COLO668 (cell line): ENCODE measurements around the gene NDST1.

ENCODE experiments used
- DNase-seq: peaks from one replicate; lab custom pipeline; 2025; ENCODE audit not compliant: unreplicated experiment; lab: John Stamatoyannopoulos, UW

Gene NDST1

GRCh38 chr5:150540615-150541396, 32.9 kb downstream of the NDST1 start:
- peak; percentile 3 for DNase-seq

- DNase-seq = no peak
These were observed 33.4 kb downstream of the NDST1 start for GRCh38 chr5:150541397-150541675.

GRCh38 chr5:150541895-150542294, 34.0 kb downstream of the NDST1 start:
- no peak for DNase-seq

- DNase-seq = peak; percentile 63
These were observed 35.1 kb downstream of the NDST1 start for GRCh38 chr5:150542933-150543445.

GRCh38 chr5:150544611-150545219, 36.8 kb downstream of the NDST1 start:
- peak; percentile 63 for DNase-seq

GRCh38 chr5:150545246-150545645, 37.3 kb downstream of the NDST1 start:
- no peak for DNase-seq

GRCh38 chr5:150548123-150548522, 40.2 kb downstream of the NDST1 start:
- no peak for DNase-seq

- DNase-seq = no peak
These were observed 41.8 kb downstream of the NDST1 start for GRCh38 chr5:150549735-150550134.

GRCh38 chr5:150550286-150550685, 42.4 kb downstream of the NDST1 start:
- DNase-seq = no peak

- DNase-seq = no peak
These were observed 43.1 kb downstream of the NDST1 start for GRCh38 chr5:150551066-150551465.

GRCh38 chr5:150553402-150553801, 45.5 kb downstream of the NDST1 start:
- no peak for DNase-seq

- no peak for DNase-seq
These were observed 46.0 kb downstream of the NDST1 start for GRCh38 chr5:150553911-150554310.

- no peak for DNase-seq
These were observed 46.9 kb downstream of the NDST1 start for GRCh38 chr5:150554857-150555256.

- DNase-seq = no peak
These were observed 48.2 kb downstream of the NDST1 start for GRCh38 chr5:150556106-150556505.

- no peak for DNase-seq
These were observed 49.1 kb downstream of the NDST1 start for GRCh38 chr5:150556859-150557508.

GRCh38 chr5:150557509-150557872, 49.6 kb downstream of the NDST1 start:
- DNase-seq = no peak

GRCh38 chr5:150558088-150558621, 50.2 kb downstream of the NDST1 start:
- no peak for DNase-seq

GRCh38 chr5:150559088-150559487, 51.2 kb downstream of the NDST1 start:
- DNase-seq = no peak

- no peak for DNase-seq
These were observed 51.8 kb downstream of the NDST1 start for GRCh38 chr5:150559701-150560100.

- DNase-seq = peak; percentile 79
These were observed 52.7 kb downstream of the NDST1 start for GRCh38 chr5:150560401-150561191.

GRCh38 chr5:150561192-150561512, 53.2 kb downstream of the NDST1 start:
- DNase-seq = no peak
